HCT116 (cell line): ENCODE data around the gene PIGM. TPM values are rescaled to one million over a fixed set of nuclear protein-coding genes. Genes with fewer than 3 reads are reported as not detected.

Experiments
- ATAC-seq: fragments of 200-7000 bp; cut with Tn5 transposase; 2 replicates; pipeline ENCODE4 v1.9.1; 2020; ENCODE audit warnings: mild to moderate bottlenecking, moderate library complexity
- BruUV-seq: library from RNA; stranded (reverse); fragments of 400-500 nt; replicated peaks from 2 replicates; lab custom pipeline; 2021; lab: Mats Ljungman, UMichigan
- CTCF ChIA-PET: fragments of 300-600 bp; sonication (Branson Sonifier 250); formaldehyde crosslinking; loops from one replicate; lab custom pipeline; 2021; ENCODE audit warnings: antibody characterized with exemption; lab: Charles Lee
- POLR2A ChIA-PET: fragments of 300-600, 350-600 bp; sonication (Branson Sonifier 250); formaldehyde crosslinking; loops from one replicate; lab custom pipeline; 2021; ENCODE audit warnings: antibody characterized with exemption; lab: Charles Lee
- RAD21 ChIA-PET, 2 experiments: fragments of 300-600 bp; sonication (Branson Sonifier 250); formaldehyde crosslinking; loops; one replicate each; lab custom pipeline; 2023; ENCODE audit warnings: low total read pairs in 2 of 2; ENCODE audit not compliant: uncharacterized antibody in 2 of 2, unreplicated experiment in 2 of 2, low non-redundant PET in 1 of 2; lab: Charles Lee
- DNase-seq: peaks from one replicate; pipeline ENCODE4 v3.0.0-alpha.2; 2010; ENCODE audit warnings: low read depth, low spot score
- H2AFZ ChIP-seq: fragments of 200-600 bp; shearing (Covaris generic), sonication (generic); 2 replicates; pipeline ENCODE4 v1.6.1; 2017; ENCODE audit warnings: low read depth, mixed run types, mixed read lengths, antibody characterized with exemption, low read length; ENCODE audit not compliant: poor library complexity, severe bottlenecking
- H3K27ac ChIP-seq: 2 replicates; pipeline ENCODE4 v1.5.1; 2012; ENCODE audit warnings: low read depth, low read length
- H3K27me3 ChIP-seq: fragments of 200-600 bp; sonication (generic); 2 replicates; pipeline ENCODE4 v1.6.1; 2016; ENCODE audit warnings: mixed run types, low read length, mixed read lengths; ENCODE audit not compliant: insufficient read depth
- H3K36me3 ChIP-seq, 2 experiments: fragments of 200-500 bp in 1 of 2; fragments of 200-600 bp in 1 of 2; sonication (Bioruptor generic) in 1 of 2; sonication (generic) in 1 of 2; 2 replicates each; pipeline versions ENCODE4 v1.5.1 to v1.6.1; 2014 to 2016; ENCODE audit warnings: low read length in 2 of 2, inconsistent platforms in 1 of 2, mixed read lengths in 1 of 2, mixed run types in 1 of 2; ENCODE audit not compliant: insufficient read depth in 2 of 2, control insufficient read depth in 1 of 2
- H3K4me1 ChIP-seq, 2 experiments: fragments of 200-600 bp in 1 of 2; sonication (generic) in 1 of 2; 2 replicates each; pipeline versions ENCODE4 v1.5.1 to v1.6.1; 2012 to 2017; ENCODE audit warnings: low read length in 2 of 2, inconsistent platforms in 1 of 2, mild to moderate bottlenecking in 1 of 2, mixed read lengths in 1 of 2, mixed run types in 1 of 2, moderate library complexity in 1 of 2; ENCODE audit not compliant: insufficient read depth in 2 of 2, control insufficient read depth in 1 of 2
- H3K4me2 ChIP-seq: fragments of 200-600 bp; sonication (generic); 2 replicates; pipeline ENCODE4 v1.6.1; 2017; ENCODE audit warnings: mixed run types, low read length, mixed read lengths
- H3K4me3 ChIP-seq, 2 experiments: fragments of 200-600 bp in 1 of 2; sonication (generic) in 1 of 2; replicated peaks in 1 of 2; 2 replicates each; pipeline ENCODE4 v1.5.1; 2011 to 2016; ENCODE audit warnings: low read length in 2 of 2, control low read depth in 1 of 2, low read depth in 1 of 2, mild to moderate bottlenecking in 1 of 2, mixed read lengths in 1 of 2, mixed run types in 1 of 2
- H3K79me2 ChIP-seq: fragments of 200-600 bp; sonication (generic); 2 replicates; pipeline ENCODE4 v1.6.1; 2017; ENCODE audit warnings: mild to moderate bottlenecking, mixed run types, low read length, moderate library complexity, mixed read lengths; ENCODE audit not compliant: insufficient read depth
- H3K9ac ChIP-seq: fragments of 200-600 bp; sonication (generic); 2 replicates; pipeline ENCODE4 v1.6.1; 2016; ENCODE audit warnings: low read length, mixed read lengths
- H3K9me2 ChIP-seq: fragments of 200-600 bp; sonication (generic), shearing (Covaris generic); 2 replicates; pipeline ENCODE4 v1.6.1; 2017; ENCODE audit warnings: mixed run types, mild to moderate bottlenecking, moderate library complexity; ENCODE audit not compliant: insufficient read depth
- H3K9me3 ChIP-seq, 2 experiments: fragments of 200-500 bp in 1 of 2; fragments of 200-600 bp in 1 of 2; sonication (Bioruptor generic) in 1 of 2; sonication (generic) in 1 of 2; 2 replicates each; pipeline ENCODE4 v1.6.1; 2014 to 2017; ENCODE audit warnings: low read length in 2 of 2, mixed read lengths in 2 of 2, inconsistent platforms in 1 of 2, low read depth in 1 of 2, mild to moderate bottlenecking in 1 of 2, mixed run types in 1 of 2, moderate library complexity in 1 of 2; ENCODE audit not compliant: control insufficient read depth in 1 of 2, insufficient read depth in 1 of 2
- H4K20me1 ChIP-seq: fragments of 200-600 bp; sonication (generic), shearing (Covaris generic); 2 replicates; pipeline ENCODE4 v1.6.1; 2017; ENCODE audit warnings: mixed run types, mild to moderate bottlenecking, moderate library complexity; ENCODE audit not compliant: insufficient read depth
- EGR1 ChIP-seq: IDR thresholded peaks from 2 replicates; pipeline ENCODE4 v1.6.1; 2012; ENCODE audit warnings: low read depth
- FOSL1 ChIP-seq: IDR thresholded peaks from 2 replicates; pipeline ENCODE4 v1.6.1; 2012; ENCODE audit warnings: low read depth
- JUND ChIP-seq: IDR thresholded peaks from 2 replicates; pipeline ENCODE4 v1.6.1; 2012
- POLR2A ChIP-seq: IDR thresholded peaks from 2 replicates; pipeline ENCODE4 v1.7.0; 2011; ENCODE audit warnings: borderline replicate concordance; ENCODE audit not compliant: insufficient read depth, insufficient read length; ENCODE audit errors: extremely low read depth
- RAD21 ChIP-seq: IDR thresholded peaks from 2 replicates; pipeline ENCODE4 v1.6.1; 2012; ENCODE audit warnings: low read depth, mild to moderate bottlenecking
- SRF ChIP-seq: IDR thresholded peaks from 2 replicates; pipeline ENCODE4 v1.6.1; 2012; ENCODE audit warnings: low read depth
- TCF7L2 ChIP-seq: IDR thresholded peaks from 2 replicates; pipeline ENCODE4 v1.7.0; 2011; ENCODE audit warnings: borderline replicate concordance, inconsistent platforms; ENCODE audit not compliant: insufficient read depth, insufficient read length; ENCODE audit errors: extremely low read depth
- YY1 ChIP-seq: IDR thresholded peaks from 2 replicates; pipeline ENCODE4 v1.6.1; 2011; ENCODE audit warnings: low read length, low read depth, moderate library complexity, mild to moderate bottlenecking; ENCODE audit not compliant: insufficient replicate concordance; ENCODE audit errors: extremely low read depth
- ZFX ChIP-seq: fragments of 450-650 bp; IDR thresholded peaks from 2 replicates; pipeline ENCODE4 v1.6.1; 2017
- intact Hi-C: fragments of 100-400 bp; cut with micrococcal nuclease; formaldehyde crosslinking; loops from 2 replicates; pipeline ENCODE4 v1.10.0; 2022
- total RNA-seq: library from RNA; stranded (reverse); gene quantifications from one replicate; pipeline ENCODE4 v1.2.1, GENCODE V29; 2021; ENCODE audit not compliant: unreplicated experiment
- TF ChIP-seq, protein P1 (sequence below): IDR thresholded peaks from 2 replicates; pipeline ENCODE4 v1.6.1; 2011; ENCODE audit warnings: mild to moderate bottlenecking, low read length, moderate library complexity; ENCODE audit not compliant: insufficient replicate concordance; ENCODE audit errors: extremely low read depth
- TF ChIP-seq, protein P2 (sequence below): IDR thresholded peaks from 2 replicates; pipeline ENCODE4 v1.6.1; 2012

Gene PIGM
- total RNA-seq, 1 experiment from 2014 or later, result 4.1 TPM

DNA sequence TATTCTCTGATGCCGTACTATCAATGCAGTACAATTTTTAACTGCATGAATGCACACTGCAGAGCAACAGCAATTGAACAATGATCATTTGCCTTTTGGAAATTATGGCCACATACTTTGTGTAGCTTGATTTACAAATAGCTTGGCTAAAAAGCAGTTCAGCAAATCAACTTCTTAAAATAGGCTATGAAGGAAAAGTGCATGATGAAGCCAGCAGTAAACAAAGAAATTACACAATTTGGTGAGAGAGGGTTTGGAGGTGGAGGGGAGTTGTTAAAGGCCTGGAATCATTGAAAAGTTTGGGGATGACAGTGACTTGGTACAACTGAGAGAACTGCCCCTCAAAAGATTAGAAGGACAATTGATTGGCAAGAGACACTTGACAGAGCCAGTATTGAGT is 6.5 kb downstream of the PIGM start:
- Histone ChIP-seq H3K27me3 (no peaks in the 10 kb centered on the region), H3K36me3 (no peaks in the 10 kb centered on the region), H3K4me1 (peaks cover 2% of the 10 kb centered on the region in 2 experiments; a peak in 3 of 4 replicates), H4K20me1 (no peaks in the 10 kb centered on the region), H3K9me3 (no peaks in the 10 kb centered on the region), H3K4me3 (no peak overlapping the region), H3K4me2 (no peak overlapping the region), H3K79me2 (peaks cover 7% of the 10 kb centered on the region), H2AFZ (no peak overlapping the region), H3K9ac (no peak overlapping the region), H3K27ac (no peak overlapping the region), H3K9me2 (no peaks in the 10 kb centered on the region)
- no TSS peak for BruUV-seq
- CTCF ChIA-PET, result no interaction called here
- RAD21 ChIA-PET, result no interaction called here
- POLR2A ChIA-PET, result no interaction called here
- TF ChIP-seq RAD21, result no peak
- no peak for TF ChIP-seq JUND
- no peak for TF ChIP-seq FOSL1
- TF ChIP-seq EGR1, result no peak
- no peak for TF ChIP-seq YY1
- ATAC-seq (no peak), DNase-seq (no peak)
- intact Hi-C loops, result no loop called here

DNA sequence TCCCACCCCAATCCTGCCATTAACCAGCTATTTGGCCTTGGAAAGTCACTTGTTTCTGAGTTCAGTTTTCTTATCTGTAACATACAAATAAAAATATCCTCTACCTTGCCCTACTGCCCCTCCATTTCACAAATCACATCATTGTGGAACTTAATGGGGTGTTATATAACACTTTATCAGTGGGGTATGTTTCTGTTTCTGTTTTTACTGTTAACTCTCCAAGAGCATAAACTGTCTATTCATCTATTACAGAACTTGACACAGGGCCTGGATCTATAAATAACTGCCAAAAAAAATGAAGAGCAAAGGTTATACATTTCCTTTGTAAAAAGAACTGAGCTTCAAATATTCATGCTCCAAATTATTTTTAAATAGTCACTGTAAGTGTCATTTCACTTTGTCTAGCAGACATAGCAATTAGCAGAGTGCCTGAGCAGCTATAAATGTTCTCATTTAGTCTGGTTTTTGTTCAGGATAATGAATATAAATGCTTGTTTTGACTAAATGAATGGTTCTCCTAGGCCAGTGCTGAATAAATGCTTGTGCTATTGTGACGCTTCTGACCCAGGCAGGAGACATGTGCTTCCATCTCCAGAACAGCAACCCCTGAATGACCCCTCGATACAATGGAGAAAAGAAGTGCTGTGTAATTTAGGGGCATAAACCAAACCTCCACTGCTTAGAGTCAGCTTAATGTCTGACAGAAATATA is 7.4 kb downstream of the PIGM start:
- ATAC-seq, result no peak
- Histone ChIP-seq H3K27me3 (no peaks in the 10 kb centered on the region), H3K36me3 (no peaks in the 10 kb centered on the region), H3K4me2 (no peak overlapping the region), H2AFZ (no peak overlapping the region), H3K4me3 (no peak overlapping the region), H3K79me2 (no peaks in the 10 kb centered on the region), H3K9me3 (no peaks in the 10 kb centered on the region), H3K4me1 (no peaks in the 10 kb centered on the region), H3K9me2 (no peaks in the 10 kb centered on the region), H3K9ac (no peak overlapping the region), H4K20me1 (no peaks in the 10 kb centered on the region), H3K27ac (no peak overlapping the region)
- intact Hi-C loops, result no loop called here
- RAD21 ChIA-PET, result no interaction called here
- CTCF ChIA-PET, result no interaction called here
- no peak for TF ChIP-seq TCF7L2
- TF ChIP-seq, protein P1, sequence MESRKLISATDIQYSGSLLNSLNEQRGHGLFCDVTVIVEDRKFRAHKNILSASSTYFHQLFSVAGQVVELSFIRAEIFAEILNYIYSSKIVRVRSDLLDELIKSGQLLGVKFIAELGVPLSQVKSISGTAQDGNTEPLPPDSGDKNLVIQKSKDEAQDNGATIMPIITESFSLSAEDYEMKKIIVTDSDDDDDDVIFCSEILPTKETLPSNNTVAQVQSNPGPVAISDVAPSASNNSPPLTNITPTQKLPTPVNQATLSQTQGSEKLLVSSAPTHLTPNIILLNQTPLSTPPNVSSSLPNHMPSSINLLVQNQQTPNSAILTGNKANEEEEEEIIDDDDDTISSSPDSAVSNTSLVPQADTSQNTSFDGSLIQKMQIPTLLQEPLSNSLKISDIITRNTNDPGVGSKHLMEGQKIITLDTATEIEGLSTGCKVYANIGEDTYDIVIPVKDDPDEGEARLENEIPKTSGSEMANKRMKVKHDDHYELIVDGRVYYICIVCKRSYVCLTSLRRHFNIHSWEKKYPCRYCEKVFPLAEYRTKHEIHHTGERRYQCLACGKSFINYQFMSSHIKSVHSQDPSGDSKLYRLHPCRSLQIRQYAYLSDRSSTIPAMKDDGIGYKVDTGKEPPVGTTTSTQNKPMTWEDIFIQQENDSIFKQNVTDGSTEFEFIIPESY, result no peak
- TF ChIP-seq POLR2A, result no peak
- TF ChIP-seq SRF, result no peak
- TF ChIP-seq, protein P2, sequence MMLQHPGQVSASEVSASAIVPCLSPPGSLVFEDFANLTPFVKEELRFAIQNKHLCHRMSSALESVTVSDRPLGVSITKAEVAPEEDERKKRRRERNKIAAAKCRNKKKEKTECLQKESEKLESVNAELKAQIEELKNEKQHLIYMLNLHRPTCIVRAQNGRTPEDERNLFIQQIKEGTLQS, result no peak
- TF ChIP-seq ZFX, result no peak
- no TSS peak for BruUV-seq
- POLR2A ChIA-PET, result no interaction called here
- no peak for DNase-seq
